K562 (cell line): Measurements from ENCODE around the gene NRF1.
A peak's percentile ranks its signal among the peaks of the same experiment; 100 is the strongest.

Experiments
- ETV1 ChIP-seq: fragments of 450-650 bp; conservative IDR thresholded peaks from 2 replicates; pipeline ENCODE4 v1.6.1; 2016; ENCODE audit warnings: missing genetic modification characterization, control low read depth, low read depth, missing compliant biosample characterization
- JUN ChIP-seq, 2 experiments: sonication (generic) in 1 of 2; formaldehyde crosslinking in 1 of 2; IDR thresholded peaks; 2 replicates each; pipeline versions ENCODE4 v1.6.1 to v1.8.0; 2012 to 2022; ENCODE audit warnings: borderline replicate concordance in 2 of 2, mild to moderate bottlenecking in 2 of 2, improper control_type of control experiment in 1 of 2, low read depth in 1 of 2, low read length in 1 of 2, missing genetic modification reagents in 1 of 2
- MED1 ChIP-seq: sonication (generic); formaldehyde crosslinking; IDR thresholded peaks from 2 replicates; pipeline ENCODE4 v1.8.1; 2023; ENCODE audit warnings: missing genetic modification reagents, borderline replicate concordance
- PTRF ChIP-seq: fragments of 450-650 bp; IDR thresholded peaks from 2 replicates; pipeline ENCODE4 v1.6.1; 2016; ENCODE audit warnings: mild to moderate bottlenecking, missing genetic modification characterization, missing compliant biosample characterization
- SIN3A ChIP-seq, 2 experiments: fragments of 150-350 bp in 1 of 2; IDR thresholded peaks; 2 replicates each; pipeline ENCODE4 v1.6.1; 2011 to 2016; ENCODE audit warnings: borderline replicate concordance in 2 of 2, low read depth in 2 of 2, low read length in 2 of 2, mild to moderate bottlenecking in 2 of 2, moderate library complexity in 2 of 2; ENCODE audit not compliant: control insufficient read depth in 1 of 2
- ZNF76 ChIP-seq: fragments of 250-450 bp; sonication (Bioruptor Pico); IDR thresholded peaks from 2 replicates; pipeline ENCODE4 v1.4.0; 2020; ENCODE audit warnings: mild to moderate bottlenecking, moderate library complexity, borderline replicate concordance
- TF ChIP-seq, protein P1 (sequence below): sonication (generic); formaldehyde crosslinking; IDR thresholded peaks from 2 replicates; pipeline ENCODE4 v1.8.0; 2022; ENCODE audit warnings: missing genetic modification reagents, mild to moderate bottlenecking, borderline replicate concordance

- TF ChIP-seq PTRF (tag) (no peak), MED1 (CRISPR knock-in tag) (no peak), JUN (IDR thresholded peaks at IDR 0.05; ENCODE audit: borderline replicate concordance, low read depth, low read length) (no peak), JUN (CRISPR knock-in tag; IDR thresholded peaks at IDR 0.05; ENCODE audit: borderline replicate concordance) (no peak), ZNF76 (CRISPR knock-in tag) (no peak), SIN3A (IDR thresholded peaks at IDR 0.05; ENCODE audit: borderline replicate concordance in 2 of 2, control insufficient read depth in 1 of 2, low read depth in 2 of 2, low read length in 2 of 2) (no peak), ETV1 (tag) (0 out of 2 replicates have a peak, but pooled peaks have one; percentile 10)
- TF ChIP-seq, protein P1, sequence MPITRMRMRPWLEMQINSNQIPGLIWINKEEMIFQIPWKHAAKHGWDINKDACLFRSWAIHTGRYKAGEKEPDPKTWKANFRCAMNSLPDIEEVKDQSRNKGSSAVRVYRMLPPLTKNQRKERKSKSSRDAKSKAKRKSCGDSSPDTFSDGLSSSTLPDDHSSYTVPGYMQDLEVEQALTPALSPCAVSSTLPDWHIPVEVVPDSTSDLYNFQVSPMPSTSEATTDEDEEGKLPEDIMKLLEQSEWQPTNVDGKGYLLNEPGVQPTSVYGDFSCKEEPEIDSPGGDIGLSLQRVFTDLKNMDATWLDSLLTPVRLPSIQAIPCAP (CRISPR knock-in tag): no peak
These were observed 173.5 kb downstream of the NRF1 start for GRCh38 chr7:129784783-129785684.
